ENCODE measurements around the gene PGP. TPM values are rescaled to one million over a fixed set of nuclear protein-coding genes. Genes with fewer than 3 reads are reported as not detected.

The PGP gene
- total RNA-seq, 1 experiment from 2014 or later, result 38.3 TPM

DNA sequence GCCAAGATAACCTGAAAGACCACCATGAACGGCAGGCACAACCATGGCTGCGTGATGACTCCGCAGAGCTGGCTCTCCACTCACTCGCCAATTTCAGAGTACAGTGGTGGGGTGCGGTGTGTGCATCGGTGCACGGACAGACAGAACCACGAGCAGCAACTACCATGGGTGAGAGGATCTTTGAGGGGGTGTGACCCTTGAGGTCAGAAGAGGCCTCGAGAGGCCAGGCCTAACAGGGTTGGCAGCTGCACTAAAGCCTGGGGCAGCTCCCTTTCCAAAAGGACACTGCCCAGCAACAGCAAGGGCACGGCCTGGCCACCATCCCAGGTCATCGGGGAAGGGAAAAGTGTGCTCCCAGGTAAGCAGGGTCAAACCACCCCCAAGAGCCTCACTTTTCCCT is 38.7 kb upstream of the PGP start:
- Histone ChIP-seq H2BK15ac (ENCODE audit: low read depth, low read length) (no peak overlapping the region), H2BK5ac (ENCODE audit: insufficient read length, low read length) (no peak overlapping the region), H3K4ac (ENCODE audit: low read depth, low read length) (no peak overlapping the region), H3K9me3 (ENCODE audit: control insufficient read depth, low read depth, low read length) (no peaks in the 10 kb centered on the region), H3K14ac (ENCODE audit: insufficient read depth, low read length) (no peak overlapping the region), H3K56ac (ENCODE audit: insufficient read length, low read depth, low read length) (no peak overlapping the region), H4K5ac (ENCODE audit: insufficient read length, low read depth, low read length) (no peak overlapping the region), H2BK12ac (ENCODE audit: insufficient read length, low read depth, low read length) (no peak overlapping the region), H2BK20ac (ENCODE audit: low read depth, low read length, poor library complexity, severe bottlenecking) (no peak overlapping the region), H3K23me2 (ENCODE audit: insufficient read length, low read depth, low read length, poor library complexity, severe bottlenecking) (peaks cover 4% of the 10 kb centered on the region), H3T11ph (ENCODE audit: low read length) (no peak overlapping the region), H4K8ac (replicated peaks; ENCODE audit: insufficient read length, low read depth, low read length) (no peak overlapping the region), H4K91ac (ENCODE audit: insufficient read length, low read depth, low read length) (no peak overlapping the region), H3K4me1 (ENCODE audit: insufficient read depth, low read length) (no peaks in the 10 kb centered on the region), H2BK120ac (ENCODE audit: low read depth, low read length, poor library complexity, severe bottlenecking) (no peak overlapping the region), H3K9ac (ENCODE audit: extremely low read depth, insufficient read length, low read length) (no peak overlapping the region), H3K23ac (ENCODE audit: insufficient read length, low read depth, low read length) (no peak overlapping the region), H3K79me1 (ENCODE audit: insufficient read depth, low read depth, low read length, poor library complexity, severe bottlenecking) (no peaks in the 10 kb centered on the region), H3K4me2 (ENCODE audit: insufficient read depth, insufficient read length, low read length) (no peak overlapping the region), H2AFZ (ENCODE audit: low read length) (no peak overlapping the region), H3K27ac (ENCODE audit: insufficient read length, low read depth, low read length) (no peak overlapping the region), H3K18ac (ENCODE audit: insufficient read length, low read depth, low read length) (no peak overlapping the region), H3K27me3 (ENCODE audit: insufficient read depth, low read length) (no peaks in the 10 kb centered on the region), H4K20me1 (ENCODE audit: control insufficient read depth, insufficient read depth, insufficient read length) (peaks cover 2% of the 10 kb centered on the region), H2AK5ac (ENCODE audit: insufficient read length, low read length) (no peak overlapping the region), H3K79me2 (ENCODE audit: insufficient read depth, low read length) (no peaks in the 10 kb centered on the region; the same call in 1 of the 2 replicates)
- Mint-ChIP-seq H3K9me3 (no peaks in the 10 kb centered on the region), H3K27ac (peak overlapping the region in 2 of 3 experiments; percentile 62 to 87; a peak in 5 of 7 replicates), H3K36me3 (ENCODE audit: insufficient read depth in 1 of 3, low read depth in 3 of 3) (peaks cover 45 to 70% (median 61%) of the 10 kb centered on the region in 3 experiments), H3K4me1 (peaks cover 13 to 20% of the 10 kb centered on the region in 2 experiments), H3K4me3 (peak overlapping the region in 1 of 2 experiments; percentile 68; a peak in 3 of 5 replicates), H3K27me3 (ENCODE audit: low read depth) (no peaks in the 10 kb centered on the region)
- DNase-seq, result peak; percentile 26
- TF ChIP-seq CTCF (conservative IDR thresholded peaks at IDR 0.05), result no peak
- no CpG with 5 or more reads among the region's 11 CpGs for WGBS (ENCODE audit: extremely low coverage, insufficient read length, low lambda C conversion rate)

Measured in H9 (cell line).